Nephron progenitor cell (in vitro differentiated cells): Measurements from ENCODE around the gene CDC42BPA.

Source experiments
- DNase-seq: peaks from one replicate; pipeline ENCODE4 v3.0.0; 2021
- H3K27ac Mint-ChIP-seq: 2 replicates; pipeline ENCODE4 v1.8.0; 2021; ENCODE audit warnings: mild to moderate bottlenecking, moderate library complexity, mixed read lengths
- H3K27me3 Mint-ChIP-seq: 2 replicates; pipeline ENCODE4 v1.8.0; 2021; ENCODE audit warnings: mild to moderate bottlenecking, low read depth, mixed read lengths; ENCODE audit not compliant: poor library complexity
- H3K36me3 Mint-ChIP-seq: 2 replicates; pipeline ENCODE4 v1.8.0; 2021; ENCODE audit warnings: low read depth, mixed read lengths
- H3K4me1 Mint-ChIP-seq: 2 replicates; pipeline ENCODE4 v1.8.0; 2021; ENCODE audit warnings: mixed read lengths
- H3K4me3 Mint-ChIP-seq: 2 replicates; pipeline ENCODE4 v1.8.0; 2021; ENCODE audit warnings: mild to moderate bottlenecking, moderate library complexity, mixed read lengths
- H3K9me3 Mint-ChIP-seq: 2 replicates; pipeline ENCODE4 v1.8.0; 2021; ENCODE audit warnings: mild to moderate bottlenecking, moderate library complexity, mixed read lengths
- TF ChIP-seq, protein P1 (sequence below): fragments of 200-600 bp; sonication (generic); IDR thresholded peaks from 2 replicates; pipeline ENCODE4 v1.5.0; 2021; ENCODE audit warnings: antibody characterized with exemption

Gene CDC42BPA

DNA sequence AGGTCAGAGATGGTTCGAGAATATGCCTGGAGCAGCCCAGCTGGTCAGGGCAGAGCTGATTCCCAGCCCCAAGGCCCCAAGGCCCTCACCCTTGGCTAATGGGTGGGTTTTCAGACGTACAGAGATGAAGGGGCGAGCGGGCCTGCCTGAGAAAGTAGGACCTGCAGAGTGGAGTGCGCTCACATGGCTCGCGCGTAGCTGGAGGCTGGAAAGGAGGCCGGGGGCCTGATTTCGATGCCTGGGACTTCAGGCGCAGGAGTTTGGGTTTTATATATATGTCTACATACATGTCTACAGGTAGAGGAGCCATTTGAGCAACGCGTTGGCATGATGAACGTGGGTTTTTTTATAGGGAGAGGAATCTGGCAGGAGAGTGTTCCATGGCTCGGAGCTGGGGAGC is 369.3 kb downstream of the CDC42BPA start:
- Mint-ChIP-seq H3K27ac (no peak overlapping the region), H3K4me1 (peaks cover 27% of the 10 kb centered on the region), H3K27me3 (peaks cover 5% of the 10 kb centered on the region), H3K4me3 (no peak overlapping the region), H3K9me3 (peaks cover 15% of the 10 kb centered on the region), H3K36me3 (peaks cover 7% of the 10 kb centered on the region)
- TF ChIP-seq, protein P1, sequence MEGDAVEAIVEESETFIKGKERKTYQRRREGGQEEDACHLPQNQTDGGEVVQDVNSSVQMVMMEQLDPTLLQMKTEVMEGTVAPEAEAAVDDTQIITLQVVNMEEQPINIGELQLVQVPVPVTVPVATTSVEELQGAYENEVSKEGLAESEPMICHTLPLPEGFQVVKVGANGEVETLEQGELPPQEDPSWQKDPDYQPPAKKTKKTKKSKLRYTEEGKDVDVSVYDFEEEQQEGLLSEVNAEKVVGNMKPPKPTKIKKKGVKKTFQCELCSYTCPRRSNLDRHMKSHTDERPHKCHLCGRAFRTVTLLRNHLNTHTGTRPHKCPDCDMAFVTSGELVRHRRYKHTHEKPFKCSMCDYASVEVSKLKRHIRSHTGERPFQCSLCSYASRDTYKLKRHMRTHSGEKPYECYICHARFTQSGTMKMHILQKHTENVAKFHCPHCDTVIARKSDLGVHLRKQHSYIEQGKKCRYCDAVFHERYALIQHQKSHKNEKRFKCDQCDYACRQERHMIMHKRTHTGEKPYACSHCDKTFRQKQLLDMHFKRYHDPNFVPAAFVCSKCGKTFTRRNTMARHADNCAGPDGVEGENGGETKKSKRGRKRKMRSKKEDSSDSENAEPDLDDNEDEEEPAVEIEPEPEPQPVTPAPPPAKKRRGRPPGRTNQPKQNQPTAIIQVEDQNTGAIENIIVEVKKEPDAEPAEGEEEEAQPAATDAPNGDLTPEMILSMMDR: no peak
- no peak for DNase-seq

DNA sequence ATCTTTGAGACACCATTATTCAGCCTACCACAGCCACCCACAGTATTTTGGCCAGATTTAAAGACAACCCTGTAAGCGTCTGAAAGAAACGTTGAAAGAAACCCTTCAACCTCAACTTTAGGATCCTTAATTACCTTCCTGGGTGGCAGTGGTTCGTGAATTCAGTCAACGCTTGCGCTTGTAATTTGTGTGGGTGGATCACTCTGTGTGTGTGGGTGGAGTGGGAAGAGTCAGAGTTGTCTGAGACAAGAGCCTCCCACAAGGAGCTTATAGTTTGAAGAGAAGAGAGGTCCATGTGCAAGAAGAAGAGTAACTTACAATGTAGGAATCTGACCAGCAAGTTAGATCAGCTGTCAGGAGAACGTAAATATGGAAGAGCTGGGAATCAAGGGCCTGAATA is 369.8 kb downstream of the CDC42BPA start:
- H3K4me1 Mint-ChIP-seq: peaks cover 32% of the 10 kb centered on the region
- peaks cover 13% of the 10 kb centered on the region for H3K9me3 Mint-ChIP-seq
- TF ChIP-seq, protein P1: no peak
- peaks cover 7% of the 10 kb centered on the region for H3K36me3 Mint-ChIP-seq
- H3K4me3 Mint-ChIP-seq: no peak overlapping the region
- peaks cover 5% of the 10 kb centered on the region for H3K27me3 Mint-ChIP-seq
- no peak overlapping the region for H3K27ac Mint-ChIP-seq
- DNase-seq: no peak

DNA sequence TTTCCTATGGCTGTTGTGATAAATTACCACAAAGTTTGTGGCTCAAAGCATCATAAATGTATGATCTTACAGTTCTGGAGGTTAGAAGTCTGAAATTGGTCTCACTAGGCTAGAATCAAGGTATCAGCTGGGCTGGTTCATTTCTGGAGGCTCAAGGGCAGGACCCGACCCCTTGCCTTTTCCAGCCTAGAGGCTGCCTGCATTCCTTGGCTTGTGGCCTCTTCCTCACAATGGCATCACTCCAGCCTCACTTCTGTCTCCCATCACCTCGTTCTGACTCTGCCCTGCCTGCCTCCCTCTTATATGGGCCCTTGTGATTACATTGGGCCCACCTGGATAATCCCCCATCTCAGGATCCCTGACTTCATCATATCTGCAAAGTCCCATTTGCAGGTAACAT is 370.2 kb downstream of the CDC42BPA start:
- Mint-ChIP-seq H3K9me3 (peaks cover 13% of the 10 kb centered on the region), H3K27me3 (peaks cover 8% of the 10 kb centered on the region), H3K27ac (no peak overlapping the region), H3K36me3 (peaks cover 7% of the 10 kb centered on the region), H3K4me3 (no peak overlapping the region), H3K4me1 (peaks cover 37% of the 10 kb centered on the region)
- no peak for DNase-seq
- TF ChIP-seq, protein P1: no peak

DNA sequence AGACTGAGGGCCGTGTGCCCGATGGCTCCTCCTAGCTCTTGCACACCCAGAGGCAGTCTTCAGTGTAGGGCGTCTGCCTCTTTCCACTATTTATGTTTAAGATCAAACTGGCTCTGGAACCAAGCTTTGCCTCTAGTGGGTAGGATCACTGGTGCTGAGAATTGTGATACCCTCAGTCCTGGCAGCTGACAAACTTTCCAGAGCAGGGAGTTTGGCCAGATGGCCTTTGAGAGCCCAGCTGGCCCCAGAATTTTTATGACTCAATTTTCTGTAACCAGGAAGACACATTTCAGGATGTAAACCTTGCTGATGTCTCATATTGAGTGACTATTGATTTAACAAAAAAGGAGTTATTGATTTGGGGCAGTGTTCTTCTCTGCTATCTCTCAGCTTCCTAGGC is 371.5 kb downstream of the CDC42BPA start:
- Mint-ChIP-seq H3K4me1 (peaks cover 49% of the 10 kb centered on the region), H3K27ac (no peak overlapping the region), H3K4me3 (no peak overlapping the region), H3K9me3 (peaks cover 13% of the 10 kb centered on the region), H3K27me3 (peaks cover 15% of the 10 kb centered on the region), H3K36me3 (peaks cover 7% of the 10 kb centered on the region)
- TF ChIP-seq, protein P1: no peak
- no peak for DNase-seq

DNA sequence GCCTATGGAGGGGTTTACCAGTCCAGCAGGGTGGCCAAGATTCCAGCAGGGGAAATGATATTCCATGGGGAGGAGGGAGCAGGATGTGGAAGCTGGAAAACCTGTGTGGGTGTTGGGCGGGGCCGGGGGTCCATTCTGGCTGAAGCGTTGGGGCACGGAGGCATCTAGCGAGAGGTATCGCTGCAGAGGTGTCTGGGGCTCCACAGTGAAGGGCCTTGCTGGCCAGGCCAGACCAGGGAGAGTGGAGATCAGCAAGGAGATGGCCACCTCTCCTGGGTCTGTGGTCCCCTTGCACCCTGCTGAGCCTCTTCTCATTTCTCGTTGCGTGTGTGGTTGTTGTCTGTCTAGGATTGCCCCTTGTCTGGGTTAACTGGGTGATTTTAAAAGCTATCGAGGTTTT is 372.0 kb downstream of the CDC42BPA start:
- H3K9me3 Mint-ChIP-seq: peaks cover 13% of the 10 kb centered on the region

DNA sequence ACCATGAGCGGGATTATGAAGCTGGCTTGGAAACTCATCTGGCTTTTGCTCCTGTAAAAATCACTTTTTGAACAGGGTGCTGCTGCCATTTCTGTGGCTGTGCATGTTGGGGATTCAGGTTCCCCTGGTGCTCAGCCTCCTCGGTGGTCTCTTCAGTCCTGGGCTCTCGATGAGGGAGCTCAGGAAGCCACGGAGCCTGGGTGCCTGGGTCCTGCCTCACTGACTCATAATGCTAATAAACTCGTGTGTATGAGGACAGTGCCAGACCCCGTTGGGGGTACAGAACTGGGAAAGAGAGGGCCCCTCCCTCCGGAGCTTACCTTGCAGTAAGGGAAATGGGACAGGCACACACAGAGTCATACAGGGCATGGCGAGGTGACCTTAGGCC is 372.4 kb downstream of the CDC42BPA start:
- no peak for DNase-seq
- Mint-ChIP-seq H3K27me3 (peaks cover 17% of the 10 kb centered on the region), H3K36me3 (peaks cover 7% of the 10 kb centered on the region), H3K9me3 (peaks cover 13% of the 10 kb centered on the region), H3K27ac (no peak overlapping the region), H3K4me3 (no peak overlapping the region), H3K4me1 (peaks cover 53% of the 10 kb centered on the region)
- TF ChIP-seq, protein P1: no peak

More for the DNA sequence above, 372.0 kb downstream of the CDC42BPA start:
- H3K4me3 Mint-ChIP-seq: no peak overlapping the region
- no peak overlapping the region for H3K27ac Mint-ChIP-seq
- TF ChIP-seq, protein P1: no peak
- peaks cover 7% of the 10 kb centered on the region for H3K36me3 Mint-ChIP-seq
- H3K27me3 Mint-ChIP-seq: peaks cover 17% of the 10 kb centered on the region
- no peak for DNase-seq
- peaks cover 49% of the 10 kb centered on the region for H3K4me1 Mint-ChIP-seq
